ENCODE measurements around the gene SGMS1.
"Not testable (repeated sequence)": the region's sequence is repeated elsewhere in the genome, so short reads cannot be mapped to it uniquely, and the experiment has no call there.

Gene SGMS1

DNA sequence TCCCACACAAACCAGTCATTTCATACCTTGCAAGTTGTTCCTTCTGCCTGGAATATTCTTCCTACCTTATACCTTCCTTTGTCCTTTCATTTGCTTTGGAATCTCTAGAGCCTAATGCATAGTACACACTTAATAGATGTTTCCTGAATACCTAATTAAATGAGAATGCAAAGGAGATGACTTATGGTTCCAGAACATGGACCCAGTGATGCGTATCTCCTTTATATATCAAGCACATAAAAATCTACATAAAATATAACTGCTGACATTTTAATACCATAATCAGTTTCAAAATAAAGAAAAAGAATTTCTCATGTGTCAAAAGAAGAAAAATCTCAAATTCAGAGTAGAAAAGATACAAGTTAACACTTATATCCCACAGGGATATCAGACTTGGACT is 261.8 kb downstream of the SGMS1 start:
- Histone ChIP-seq H3K27me3 (ENCODE audit: insufficient read depth, low read depth) (no peaks in the 10 kb centered on the region), H3K4me3 (IDR thresholded peaks at IDR 0.05; ENCODE audit: insufficient read depth, low read depth, low read length) (no peak overlapping the region), H3K27ac (no peak overlapping the region), H3K9ac (no peak overlapping the region), H3K36me3 (ENCODE audit: insufficient read depth) (no peaks in the 10 kb centered on the region), H3K4me1 (ENCODE audit: low read depth, poor library complexity, severe bottlenecking) (no peaks in the 10 kb centered on the region), H3K4me2 (no peak overlapping the region), H4K20me1 (ENCODE audit: insufficient read depth) (no peaks in the 10 kb centered on the region), H2AFZ (ENCODE audit: low read depth) (no peak overlapping the region), H3K79me2 (ENCODE audit: insufficient read depth, low read depth) (no peaks in the 10 kb centered on the region)
- TF ChIP-seq CTCF (conservative IDR thresholded peaks at IDR 0.05; ENCODE audit: low read depth, low read length) = no peak

- no peaks in the 10 kb centered on the region for H3K36me3 ChIP-seq (ENCODE audit: insufficient read depth)
- H3K79me2 ChIP-seq (ENCODE audit: insufficient read depth, low read depth) = no peaks in the 10 kb centered on the region
- H3K27ac ChIP-seq = no peak overlapping the region
- H3K27me3 ChIP-seq (ENCODE audit: insufficient read depth, low read depth) = no peaks in the 10 kb centered on the region
- no peak overlapping the region for H3K4me2 ChIP-seq
- H3K4me1 ChIP-seq (ENCODE audit: low read depth, poor library complexity, severe bottlenecking) = no peaks in the 10 kb centered on the region
- TF ChIP-seq CTCF (conservative IDR thresholded peaks at IDR 0.05; ENCODE audit: low read depth, low read length) = no peak
- no peak overlapping the region for H2AFZ ChIP-seq (ENCODE audit: low read depth)
- no peaks in the 10 kb centered on the region for H4K20me1 ChIP-seq (ENCODE audit: insufficient read depth)
- H3K9ac ChIP-seq = no peak overlapping the region
- no peak overlapping the region for H3K4me3 ChIP-seq (IDR thresholded peaks at IDR 0.05; ENCODE audit: insufficient read depth, low read depth, low read length)
These were observed 263.5 kb downstream of the SGMS1 start for GRCh38 chr10:50360077-50360850.

GRCh38 chr10:50358925-50359687 is 264.6 kb downstream of the SGMS1 start:
- no peak overlapping the region for H3K9ac ChIP-seq

GRCh38 chr10:50358411-50358810 is 265.3 kb downstream of the SGMS1 start:
- Histone ChIP-seq H3K27ac (no peak overlapping the region), H3K9ac (no peak overlapping the region), H3K4me1 (ENCODE audit: low read depth, poor library complexity, severe bottlenecking) (no peaks in the 10 kb centered on the region), H3K4me2 (no peak overlapping the region), H3K27me3 (ENCODE audit: insufficient read depth, low read depth) (no peaks in the 10 kb centered on the region), H3K79me2 (ENCODE audit: insufficient read depth, low read depth) (no peaks in the 10 kb centered on the region), H4K20me1 (ENCODE audit: insufficient read depth) (no peaks in the 10 kb centered on the region), H3K36me3 (ENCODE audit: insufficient read depth) (no peaks in the 10 kb centered on the region), H2AFZ (ENCODE audit: low read depth) (no peak overlapping the region), H3K4me3 (IDR thresholded peaks at IDR 0.05; ENCODE audit: insufficient read depth, low read depth, low read length) (no peak overlapping the region)
- TF ChIP-seq CTCF (conservative IDR thresholded peaks at IDR 0.05; ENCODE audit: low read depth, low read length) = no peak

More at GRCh38 chr10:50358925-50359687, 264.6 kb downstream of the SGMS1 start:
- H3K79me2 ChIP-seq (ENCODE audit: insufficient read depth, low read depth) = no peaks in the 10 kb centered on the region
- no peak for TF ChIP-seq CTCF (conservative IDR thresholded peaks at IDR 0.05; ENCODE audit: low read depth, low read length)
- H3K4me2 ChIP-seq = no peak overlapping the region
- no peaks in the 10 kb centered on the region for H3K36me3 ChIP-seq (ENCODE audit: insufficient read depth)
- H2AFZ ChIP-seq (ENCODE audit: low read depth) = no peak overlapping the region
- H3K27me3 ChIP-seq (ENCODE audit: insufficient read depth, low read depth) = no peaks in the 10 kb centered on the region
- H3K4me3 ChIP-seq (IDR thresholded peaks at IDR 0.05; ENCODE audit: insufficient read depth, low read depth, low read length) = no peak overlapping the region
- H4K20me1 ChIP-seq (ENCODE audit: insufficient read depth) = no peaks in the 10 kb centered on the region
- H3K27ac ChIP-seq = no peak overlapping the region
- H3K4me1 ChIP-seq (ENCODE audit: low read depth, poor library complexity, severe bottlenecking) = no peaks in the 10 kb centered on the region

DNA sequence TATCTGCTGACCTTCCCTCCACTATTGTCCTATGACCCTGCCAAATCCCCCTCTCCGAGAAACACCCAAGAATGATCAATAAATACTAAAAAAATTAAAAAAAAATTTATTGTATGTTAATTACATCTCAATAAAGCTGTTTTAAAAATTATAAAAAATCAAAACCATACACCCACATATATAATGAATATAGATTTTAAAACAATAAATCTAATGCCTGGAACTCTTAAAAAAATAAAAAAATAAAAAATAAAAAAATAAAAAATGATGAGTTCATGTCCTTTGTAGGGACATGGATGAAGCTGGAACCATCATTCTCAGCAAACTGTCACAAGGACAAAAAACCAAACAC is 267.3 kb downstream of the SGMS1 start:
- not testable (repeated sequence) for H3K79me2 ChIP-seq (ENCODE audit: insufficient read depth, low read depth); H2AFZ ChIP-seq (ENCODE audit: low read depth); H3K4me2 ChIP-seq; H3K36me3 ChIP-seq (ENCODE audit: insufficient read depth); H3K4me1 ChIP-seq (ENCODE audit: low read depth, poor library complexity, severe bottlenecking); H3K4me3 ChIP-seq (IDR thresholded peaks at IDR 0.05; ENCODE audit: insufficient read depth, low read depth, low read length); H4K20me1 ChIP-seq (ENCODE audit: insufficient read depth); H3K27ac ChIP-seq; H3K27me3 ChIP-seq (ENCODE audit: insufficient read depth, low read depth); H3K9ac ChIP-seq

DNA sequence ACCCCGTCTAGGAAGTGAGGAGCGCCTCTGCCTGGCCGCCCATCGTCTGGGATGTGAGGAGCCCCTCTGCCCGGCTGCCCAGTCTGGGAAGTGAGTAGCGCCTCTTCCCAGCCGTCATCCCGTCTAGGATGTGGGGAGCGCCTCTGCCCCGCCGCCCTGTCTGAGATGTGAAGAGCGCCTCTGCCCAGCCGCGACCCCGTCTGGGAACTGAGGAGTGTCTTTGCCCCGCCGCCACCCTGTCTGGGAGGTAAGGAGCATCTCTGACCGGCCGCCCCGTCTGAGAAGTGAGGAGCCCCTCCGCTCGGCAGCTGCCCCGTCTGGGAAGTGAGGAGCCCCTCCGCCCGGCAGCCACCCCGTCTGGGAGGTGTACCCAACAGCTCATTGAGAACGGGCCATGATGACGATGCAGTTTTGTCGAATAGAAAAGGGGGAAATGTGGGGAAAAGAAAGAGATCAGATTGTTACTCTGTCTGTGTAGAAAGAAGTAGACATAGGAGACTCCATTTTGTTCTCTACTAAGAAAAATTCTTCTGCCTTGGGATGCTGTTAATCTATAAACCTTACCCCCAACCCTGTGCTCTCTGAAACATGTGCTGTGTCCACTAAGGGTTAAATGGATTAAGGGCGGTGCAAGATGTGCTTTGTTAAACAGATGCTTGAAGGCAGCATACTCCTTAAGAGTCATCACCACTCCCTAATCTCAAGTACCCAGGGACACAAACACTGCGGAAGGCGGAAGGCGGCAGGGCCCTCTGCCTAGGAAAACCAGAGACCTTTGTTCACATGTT is 267.9 kb downstream of the SGMS1 start:
- H2AFZ ChIP-seq (ENCODE audit: low read depth); H3K9ac ChIP-seq; H4K20me1 ChIP-seq (ENCODE audit: insufficient read depth); H3K36me3 ChIP-seq (ENCODE audit: insufficient read depth); H3K79me2 ChIP-seq (ENCODE audit: insufficient read depth, low read depth); H3K27ac ChIP-seq; H3K27me3 ChIP-seq (ENCODE audit: insufficient read depth, low read depth); H3K4me3 ChIP-seq (IDR thresholded peaks at IDR 0.05; ENCODE audit: insufficient read depth, low read depth, low read length); H3K4me2 ChIP-seq; H3K4me1 ChIP-seq (ENCODE audit: low read depth, poor library complexity, severe bottlenecking): not testable (repeated sequence)

Measured in KMS-11 (cell line).